Activated B cell treated with CpG ODN at 0.5 μM for 24 hours (primary cell): ENCODE measurements around the gene EML1. TPM values are rescaled to one million over a fixed set of nuclear protein-coding genes. Genes with fewer than 3 reads are reported as not detected.

Source experiments
- ATAC-seq: fragments of 200-7000 bp; cut with Tn5 transposase; one replicate; pipeline ENCODE4 v1.10.0; 2021; ENCODE audit warnings: low read depth, mild to moderate bottlenecking, moderate library complexity
- CTCF ChIA-PET: fragments of 350-600 bp; sonication (Branson Sonifier 250); formaldehyde crosslinking; loops from one replicate; lab custom pipeline; 2021; ENCODE audit warnings: antibody characterized with exemption; lab: Charles Lee
- POLR2A ChIA-PET: fragments of 350-600 bp; sonication (Branson Sonifier 250); formaldehyde crosslinking; loops from one replicate; lab custom pipeline; 2021; ENCODE audit warnings: antibody characterized with exemption; lab: Charles Lee
- DNase-seq: peaks from one replicate; pipeline ENCODE4 v3.0.0; 2022
- H3K27ac Mint-ChIP-seq: one replicate; pipeline ENCODE4 v1.8.0; 2020; ENCODE audit warnings: mixed read lengths
- H3K27me3 Mint-ChIP-seq: one replicate; pipeline ENCODE4 v1.8.0; 2021; ENCODE audit warnings: mixed read lengths
- H3K36me3 Mint-ChIP-seq: one replicate; pipeline ENCODE4 v1.8.0; 2021; ENCODE audit warnings: low read depth, mixed read lengths
- H3K4me1 Mint-ChIP-seq: one replicate; pipeline ENCODE4 v1.8.0; 2021; ENCODE audit warnings: mixed read lengths
- H3K4me3 Mint-ChIP-seq: one replicate; pipeline ENCODE4 v1.8.0; 2020; ENCODE audit warnings: mild to moderate bottlenecking, mixed read lengths
- H3K9me3 Mint-ChIP-seq: one replicate; pipeline ENCODE4 v1.8.0; 2020; ENCODE audit warnings: mixed read lengths
- CTCF ChIP-seq: fragments of 200-600 bp; IDR thresholded peaks from one replicate; pipeline ENCODE4 v1.8.0; 2022; ENCODE audit warnings: antibody characterized with exemption, mild to moderate bottlenecking
- intact Hi-C: fragments of 100-400 bp; cut with micrococcal nuclease; formaldehyde crosslinking; loops from one replicate; pipeline ENCODE4 v1.15.1; 2024
- total RNA-seq: library from RNA; stranded (reverse); gene quantifications from 2 replicates; pipeline ENCODE4 v1.2.3, GENCODE V29; 2022

EML1 gene
- total RNA-seq, 1 donor from 2014 or later: not detected

GRCh38 chr14:99888149-99888548 is 94.9 kb downstream of the EML1 start:
- Mint-ChIP-seq H3K4me1 (no peaks in the 10 kb centered on the region), H3K27me3 (peaks cover 13% of the 10 kb centered on the region), H3K4me3 (no peak overlapping the region), H3K27ac (no peak overlapping the region), H3K9me3 (no peaks in the 10 kb centered on the region), H3K36me3 (no peaks in the 10 kb centered on the region)
- DNase-seq (no peak), ATAC-seq (no peak)
- TF ChIP-seq CTCF: no peak
- POLR2A ChIA-PET: no interaction called here
- CTCF ChIA-PET: interaction anchor here (1.2 kb wide), 1 partner anchor 9 kb away, joined by 3 read pairs; no protein-coding TSS in a partner anchor
- intact Hi-C loops: loop anchor here (5.0 kb wide), 1 partner anchor 496 kb away; no protein-coding TSS in a partner anchor

- no peak overlapping the region for H3K27ac Mint-ChIP-seq
- ATAC-seq (no peak), DNase-seq (no peak)
- no peak overlapping the region for H3K4me3 Mint-ChIP-seq
- H3K9me3 Mint-ChIP-seq: no peaks in the 10 kb centered on the region
- intact Hi-C loops: loop anchor here (5.0 kb wide), 1 partner anchor 497 kb away; no protein-coding TSS in a partner anchor
- no peaks in the 10 kb centered on the region for H3K36me3 Mint-ChIP-seq
- POLR2A ChIA-PET: interaction anchor here (0.6 kb wide), 1 partner anchor 10 kb away, joined by 3 read pairs; no protein-coding TSS in a partner anchor
- CTCF ChIA-PET: interaction anchor here (1.0 kb wide), 1 partner anchor 205 kb away, joined by 3 read pairs; the partner anchor contains the start of gene CYP46A1
- H3K27me3 Mint-ChIP-seq: peaks cover 14% of the 10 kb centered on the region
- H3K4me1 Mint-ChIP-seq: no peaks in the 10 kb centered on the region
- no peak for TF ChIP-seq CTCF
Measured at GRCh38 chr14:99889268-99889667, 96.1 kb downstream of the EML1 start.

GRCh38 chr14:99891266-99891665 is 98.1 kb downstream of the EML1 start:
- H3K36me3 Mint-ChIP-seq: no peaks in the 10 kb centered on the region
- peaks cover 18% of the 10 kb centered on the region for H3K27me3 Mint-ChIP-seq
- intact Hi-C loops: no loop called here
- DNase-seq: no peak
- POLR2A ChIA-PET: no interaction called here
- H3K4me1 Mint-ChIP-seq: no peaks in the 10 kb centered on the region
- H3K4me3 Mint-ChIP-seq: no peak overlapping the region
- CTCF ChIA-PET: no interaction called here
- no peak for TF ChIP-seq CTCF
- no peak overlapping the region for H3K27ac Mint-ChIP-seq
- ATAC-seq: no peak
- H3K9me3 Mint-ChIP-seq: no peaks in the 10 kb centered on the region

- Mint-ChIP-seq H3K27ac (no peak overlapping the region), H3K27me3 (peaks cover 16% of the 10 kb centered on the region), H3K4me1 (no peaks in the 10 kb centered on the region), H3K4me3 (no peak overlapping the region), H3K36me3 (no peaks in the 10 kb centered on the region), H3K9me3 (no peaks in the 10 kb centered on the region)
- ChIA-PET CTCF (no interaction called here), POLR2A (no interaction called here)
- intact Hi-C loops: no loop called here
- DNase-seq (no peak), ATAC-seq (no peak)
- TF ChIP-seq CTCF: no peak
Measured at GRCh38 chr14:99891900-99892299, 98.7 kb downstream of the EML1 start.

GRCh38 chr14:99892406-99892805 is 99.2 kb downstream of the EML1 start:
- no peaks in the 10 kb centered on the region for H3K36me3 Mint-ChIP-seq
- CTCF ChIA-PET: no interaction called here
- H3K4me3 Mint-ChIP-seq: no peak overlapping the region
- POLR2A ChIA-PET: no interaction called here
- H3K27ac Mint-ChIP-seq: no peak overlapping the region
- DNase-seq (no peak), ATAC-seq (no peak)
- intact Hi-C loops: no loop called here
- TF ChIP-seq CTCF: no peak
- no peaks in the 10 kb centered on the region for H3K4me1 Mint-ChIP-seq
- no peaks in the 10 kb centered on the region for H3K9me3 Mint-ChIP-seq
- H3K27me3 Mint-ChIP-seq: peaks cover 17% of the 10 kb centered on the region
